ENCODE data around the gene SRL.

The SRL gene

GRCh38 chr16:4194661-4195060, 47.2 kb downstream of the SRL start:
- DNase-seq: no peak

- DNase-seq: no peak
Measured at GRCh38 chr16:4193920-4194319, 48.0 kb downstream of the SRL start.

- DNase-seq: no peak
Measured at GRCh38 chr16:4192206-4192605, 49.7 kb downstream of the SRL start.

GRCh38 chr16:4190712-4191333, 51.1 kb downstream of the SRL start:
- DNase-seq: no peak

- no peak for DNase-seq
Measured at GRCh38 chr16:4190086-4190485, 51.8 kb downstream of the SRL start.

GRCh38 chr16:4184038-4184702, 57.7 kb downstream of the SRL start:
- no peak for DNase-seq

GRCh38 chr16:4183237-4184037, 58.4 kb downstream of the SRL start:
- peak; percentile 89 for DNase-seq

GRCh38 chr16:4182581-4183236, 59.2 kb downstream of the SRL start:
- DNase-seq: no peak

GRCh38 chr16:4180511-4180910, 61.4 kb downstream of the SRL start:
- no peak for DNase-seq

GRCh38 chr16:4179763-4180260, 62.1 kb downstream of the SRL start:
- no peak for DNase-seq

GRCh38 chr16:4179020-4179419, 62.9 kb downstream of the SRL start:
- DNase-seq: no peak

- no peak for DNase-seq
Measured at GRCh38 chr16:4178468-4179010, 63.3 kb downstream of the SRL start.

- no peak for DNase-seq
Measured at GRCh38 chr16:4176906-4177417, 64.9 kb downstream of the SRL start.

GRCh38 chr16:4175849-4176248, 66.0 kb downstream of the SRL start:
- no peak for DNase-seq

GRCh38 chr16:4172070-4172469, 69.8 kb downstream of the SRL start:
- DNase-seq: no peak

- DNase-seq: no peak
Measured at GRCh38 chr16:4169415-4169814, 72.5 kb downstream of the SRL start.

- DNase-seq: no peak
Measured at GRCh38 chr16:4166821-4167220, 75.1 kb downstream of the SRL start.

GRCh38 chr16:4160658-4161430, 81.0 kb downstream of the SRL start:
- DNase-seq: no peak

GRCh38 chr16:4159726-4160125, 82.2 kb downstream of the SRL start:
- DNase-seq: no peak

- DNase-seq: no peak
Measured at GRCh38 chr16:4158143-4159093, 83.5 kb downstream of the SRL start.

- no peak for DNase-seq
Measured at GRCh38 chr16:4157376-4157825, 84.5 kb downstream of the SRL start.
